Ishikawa (cell line): ENCODE results near the gene KIF16B.

Experiments
- CEBPB ChIP-seq: IDR thresholded peaks from 2 replicates; pipeline ENCODE4 v1.6.1; 2012
- CREB1 ChIP-seq: IDR thresholded peaks from 2 replicates; pipeline ENCODE4 v1.6.1; 2012; ENCODE audit warnings: low read depth
- EGR1 ChIP-seq: IDR thresholded peaks from 2 replicates; pipeline ENCODE4 v1.6.1; 2012
- EP300 ChIP-seq: IDR thresholded peaks from 2 replicates; pipeline ENCODE4 v1.6.1; 2012; ENCODE audit warnings: borderline replicate concordance
- FOXM1 ChIP-seq: IDR thresholded peaks from 2 replicates; pipeline ENCODE4 v1.6.1; 2012; ENCODE audit warnings: low read depth, borderline replicate concordance
- NFIC ChIP-seq: IDR thresholded peaks from 2 replicates; pipeline ENCODE4 v1.6.1; 2012
- RAD21 ChIP-seq: IDR thresholded peaks from 2 replicates; pipeline ENCODE4 v1.6.1; 2012; ENCODE audit warnings: low read depth
- REST ChIP-seq: IDR thresholded peaks from 2 replicates; pipeline ENCODE4 v1.6.1; 2012; ENCODE audit warnings: low read depth, mild to moderate bottlenecking
- TAF1 ChIP-seq: IDR thresholded peaks from 2 replicates; pipeline ENCODE4 v1.6.1; 2012; ENCODE audit warnings: low read depth, mild to moderate bottlenecking
- TCF12 ChIP-seq: IDR thresholded peaks from 2 replicates; pipeline ENCODE4 v1.6.1; 2012; ENCODE audit warnings: low read depth
- TEAD4 ChIP-seq: IDR thresholded peaks from 2 replicates; pipeline ENCODE4 v1.6.1; 2012
- YY1 ChIP-seq: IDR thresholded peaks from 2 replicates; pipeline ENCODE4 v1.6.1; 2012; ENCODE audit warnings: low read depth
- ZBTB7A ChIP-seq: IDR thresholded peaks from 2 replicates; pipeline ENCODE4 v1.6.1; 2012; ENCODE audit warnings: low read depth
- TF ChIP-seq, protein P1 (sequence below): IDR thresholded peaks from 2 replicates; pipeline ENCODE4 v1.6.1; 2012
- TF ChIP-seq, protein P2 (sequence below): IDR thresholded peaks from 2 replicates; pipeline ENCODE4 v1.6.1; 2012

The KIF16B gene

GRCh38 chr20:16397086-16397485 lies 176.2 kb downstream of the KIF16B start:
- no peak for TF ChIP-seq TEAD4
- TF ChIP-seq EP300 = no peak
- TF ChIP-seq, protein P1, sequence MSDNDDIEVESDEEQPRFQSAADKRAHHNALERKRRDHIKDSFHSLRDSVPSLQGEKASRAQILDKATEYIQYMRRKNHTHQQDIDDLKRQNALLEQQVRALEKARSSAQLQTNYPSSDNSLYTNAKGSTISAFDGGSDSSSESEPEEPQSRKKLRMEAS = no peak
- no peak for TF ChIP-seq ZBTB7A

GRCh38 chr20:16395366-16395765 lies 177.9 kb downstream of the KIF16B start:
- TF ChIP-seq EGR1 (no peak), CEBPB (no peak), EP300 (no peak), RAD21 (no peak), TCF12 (no peak), ZBTB7A (no peak), TAF1 (no peak), YY1 (no peak), NFIC (no peak), FOXM1 (no peak)

DNA sequence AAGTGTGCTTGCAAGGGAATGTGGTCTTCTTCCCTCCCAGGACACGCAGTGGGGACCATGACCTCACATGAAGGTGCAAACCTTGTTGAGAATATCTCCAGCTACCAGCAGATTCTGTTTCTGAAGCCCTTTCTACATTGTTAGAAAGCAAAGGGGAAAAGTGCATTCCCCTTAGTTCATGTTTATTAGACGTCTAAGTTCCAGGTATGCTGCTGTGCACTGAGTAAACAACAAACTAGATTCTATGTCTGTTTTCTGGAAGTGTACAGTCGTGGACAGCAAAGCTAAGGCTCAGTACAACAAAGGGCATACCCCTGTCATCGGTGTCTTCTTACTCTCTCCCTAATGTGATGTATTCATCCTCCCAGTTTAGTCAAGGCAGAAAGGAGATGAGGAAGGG lies 178.5 kb downstream of the KIF16B start:
- no peak for TF ChIP-seq EP300
- TF ChIP-seq FOXM1 = no peak
- TF ChIP-seq, protein P1 = no peak
- no peak for TF ChIP-seq CEBPB
- no peak for TF ChIP-seq YY1
- no peak for TF ChIP-seq CREB1
- TF ChIP-seq REST = no peak

GRCh38 chr20:16393836-16394235 lies 179.4 kb downstream of the KIF16B start:
- no peak for TF ChIP-seq FOXM1
- TF ChIP-seq, protein P2, sequence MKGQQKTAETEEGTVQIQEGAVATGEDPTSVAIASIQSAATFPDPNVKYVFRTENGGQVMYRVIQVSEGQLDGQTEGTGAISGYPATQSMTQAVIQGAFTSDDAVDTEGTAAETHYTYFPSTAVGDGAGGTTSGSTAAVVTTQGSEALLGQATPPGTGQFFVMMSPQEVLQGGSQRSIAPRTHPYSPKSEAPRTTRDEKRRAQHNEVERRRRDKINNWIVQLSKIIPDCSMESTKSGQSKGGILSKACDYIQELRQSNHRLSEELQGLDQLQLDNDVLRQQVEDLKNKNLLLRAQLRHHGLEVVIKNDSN = no peak

DNA sequence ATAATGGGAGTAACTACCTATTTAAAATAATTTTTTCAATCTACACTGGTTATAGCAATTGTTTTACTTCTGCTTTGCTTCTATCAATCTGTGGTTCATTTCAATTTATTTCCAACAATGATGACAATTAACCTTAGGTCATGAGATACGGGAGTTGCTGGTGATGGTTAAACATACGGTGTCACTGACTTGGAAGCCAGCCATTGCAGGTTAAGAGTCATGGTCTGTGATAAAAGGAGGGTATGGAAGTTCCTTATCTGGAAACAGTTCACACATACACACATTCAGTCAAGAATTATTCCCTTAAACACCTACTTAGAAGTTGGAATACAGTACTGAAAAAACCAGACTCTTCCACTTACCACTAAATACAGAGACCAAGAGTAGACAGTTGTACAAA lies 180.0 kb downstream of the KIF16B start:
- TF ChIP-seq CREB1 (no peak), TAF1 (no peak), NFIC (no peak)

DNA sequence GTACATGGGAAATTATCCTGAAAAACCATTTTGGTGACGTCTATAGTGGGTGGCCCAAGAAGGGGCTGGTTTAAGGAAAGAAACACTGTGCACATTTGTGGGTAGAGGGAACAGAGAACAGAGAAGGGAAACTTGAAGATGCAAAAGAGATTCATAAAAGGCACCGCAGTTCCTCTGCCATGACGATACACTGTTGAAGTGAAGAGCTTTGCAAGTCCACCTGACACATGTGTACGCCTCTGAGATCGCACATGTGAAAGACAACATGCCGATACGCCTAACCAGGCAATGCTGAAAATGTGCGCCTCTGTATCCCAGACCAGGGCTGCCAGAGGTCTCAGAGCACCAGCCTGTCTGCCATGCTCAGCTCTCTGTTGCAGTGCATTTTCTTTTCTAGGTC lies 180.9 kb downstream of the KIF16B start:
- TF ChIP-seq EGR1 (no peak), CREB1 (no peak), FOXM1 (no peak), CEBPB (no peak), TCF12 (no peak), TAF1 (no peak), REST (no peak), EP300 (no peak), NFIC (no peak)
- TF ChIP-seq, protein P2 = no peak
- TF ChIP-seq, protein P1 = no peak

- TF ChIP-seq NFIC (no peak), CREB1 (no peak), RAD21 (no peak), REST (no peak), TAF1 (no peak), ZBTB7A (no peak), CEBPB (no peak), EGR1 (no peak)
- TF ChIP-seq, protein P2 = no peak
These were observed 182.3 kb downstream of the KIF16B start for GRCh38 chr20:16390991-16391390.
